DND-41 (cell line): Measurements from ENCODE around the gene CD79A.

ENCODE experiments used
- ATAC-seq: fragments of 200-7000 bp; cut with Tn5 transposase; 3 replicates; pipeline ENCODE4 v1.9.1; 2021; ENCODE audit warnings: low read depth; ENCODE audit not compliant: insufficient read depth
- DNase-seq: peaks from one replicate; pipeline ENCODE4 v3.0.0-alpha.2; 2020
- H2AFZ ChIP-seq: 2 replicates; pipeline ENCODE4 v1.6.0; 2012; ENCODE audit warnings: low read depth, low read length
- H3K27ac ChIP-seq: 2 replicates; pipeline ENCODE4 v1.5.1; 2012; ENCODE audit warnings: low read length, inconsistent platforms
- H3K27me3 ChIP-seq: fragments of 200-600 bp; sonication (generic); 2 replicates; pipeline ENCODE4 v1.6.0; 2012; ENCODE audit warnings: low read length, mild to moderate bottlenecking, inconsistent platforms; ENCODE audit not compliant: insufficient read depth, poor library complexity
- H3K36me3 ChIP-seq: 2 replicates; pipeline ENCODE4 v1.5.1; 2012; ENCODE audit warnings: low read length, inconsistent platforms; ENCODE audit not compliant: insufficient read depth
- H3K4me1 ChIP-seq: 2 replicates; pipeline ENCODE4 v1.5.1; 2012; ENCODE audit warnings: mild to moderate bottlenecking, low read length; ENCODE audit not compliant: insufficient read depth
- H3K4me2 ChIP-seq: 2 replicates; pipeline ENCODE4 v1.6.0; 2012; ENCODE audit warnings: mild to moderate bottlenecking, moderate library complexity, low read length, inconsistent platforms; ENCODE audit not compliant: insufficient read depth
- H3K4me3 ChIP-seq, 2 experiments: fragments of 200-600 bp in 1 of 2; shearing (Covaris generic) in 1 of 2; 2 replicates each; pipeline ENCODE4 v1.5.1; 2012 to 2016; ENCODE audit warnings: inconsistent platforms in 2 of 2, low read length in 2 of 2, mild to moderate bottlenecking in 2 of 2, low read depth in 1 of 2, moderate library complexity in 1 of 2
- H3K79me2 ChIP-seq: 2 replicates; pipeline ENCODE4 v1.6.0; 2012; ENCODE audit warnings: low read length, inconsistent platforms; ENCODE audit not compliant: insufficient read depth
- H3K9ac ChIP-seq: 2 replicates; pipeline ENCODE4 v1.6.0; 2012; ENCODE audit warnings: low read depth, mild to moderate bottlenecking, inconsistent platforms, low read length, moderate library complexity
- H3K9me3 ChIP-seq: 2 replicates; pipeline ENCODE4 v1.5.1; 2012; ENCODE audit warnings: low read length, moderate library complexity, mild to moderate bottlenecking, inconsistent platforms; ENCODE audit not compliant: insufficient read depth, severe bottlenecking
- H4K20me1 ChIP-seq: 2 replicates; pipeline ENCODE4 v1.6.0; 2012; ENCODE audit warnings: low read length; ENCODE audit not compliant: insufficient read depth
- CTCF ChIP-seq: IDR thresholded peaks from 2 replicates; pipeline ENCODE4 v1.5.1; 2012; ENCODE audit warnings: borderline replicate concordance, low read length, moderate library complexity, mild to moderate bottlenecking; ENCODE audit not compliant: poor library complexity, severe bottlenecking; ENCODE audit errors: extremely low read depth
- EZH2 ChIP-seq: IDR thresholded peaks from 3 replicates; pipeline ENCODE4 v1.6.1; 2012; ENCODE audit warnings: borderline replicate concordance, low read depth, mild to moderate bottlenecking, moderate library complexity, low read length, inconsistent platforms; ENCODE audit not compliant: severe bottlenecking

CD79A gene

GRCh38 chr19:41843371-41843770 lies 33.7 kb upstream of the CD79A start:
- H3K27me3 ChIP-seq = peaks cover 11% of the 10 kb centered on the region
- no peak overlapping the region for H3K4me2 ChIP-seq
- DNase-seq (no peak), ATAC-seq (no peak)
- no peak overlapping the region for H3K4me3 ChIP-seq
- no peaks in the 10 kb centered on the region for H3K9me3 ChIP-seq
- no peak overlapping the region for H3K9ac ChIP-seq
- no peaks in the 10 kb centered on the region for H3K36me3 ChIP-seq
- no peaks in the 10 kb centered on the region for H3K4me1 ChIP-seq
- no peaks in the 10 kb centered on the region for H3K79me2 ChIP-seq
- H3K27ac ChIP-seq = no peak overlapping the region
- TF ChIP-seq CTCF (no peak), EZH2 (no peak)
- H4K20me1 ChIP-seq = no peaks in the 10 kb centered on the region
- H2AFZ ChIP-seq = no peak overlapping the region

- TF ChIP-seq EZH2 = no peak
- no peak for TF ChIP-seq CTCF
- Histone ChIP-seq H3K9ac (no peak within 1 kb of the TSS), H3K4me3 (no peak within 1 kb of the TSS), H3K27me3 (peaks cover 3% of the 10 kb centered on the region), H3K79me2 (no peaks in the 10 kb centered on the region), H3K4me1 (no peaks in the 10 kb centered on the region), H3K4me2 (no peak within 1 kb of the TSS), H4K20me1 (no peaks in the 10 kb centered on the region), H3K9me3 (no peaks in the 10 kb centered on the region), H2AFZ (no peak within 1 kb of the TSS), H3K36me3 (no peaks in the 10 kb centered on the region), H3K27ac (no peak within 1 kb of the TSS)
- DNase-seq = peak; percentile 13
- no peak for ATAC-seq
Measured at GRCh38 chr19:41844601-41845000, 32.5 kb upstream of the CD79A start, which contains the start of gene LYPD4. Gene LYPD4 (minus strand): TSS chr19:41844683. CDS start chr19:41839285, 5,398 bp downstream.

GRCh38 chr19:41845001-41845050 lies 32.3 kb upstream of the CD79A start, which contains the start of gene DMRTC2:
Gene DMRTC2 (plus strand): TSS chr19:41845042. CDS start chr19:41847429, 2,387 bp downstream.
- no peak within 1 kb of the TSS for H3K9ac ChIP-seq
- H2AFZ ChIP-seq = no peak within 1 kb of the TSS
- H3K4me3 ChIP-seq = no peak within 1 kb of the TSS
- H3K27me3 ChIP-seq = peaks cover 3% of the 10 kb centered on the region
- no peaks in the 10 kb centered on the region for H3K79me2 ChIP-seq
- DNase-seq (no peak), ATAC-seq (no peak)
- no peaks in the 10 kb centered on the region for H3K36me3 ChIP-seq
- no peaks in the 10 kb centered on the region for H3K9me3 ChIP-seq
- H3K4me1 ChIP-seq = no peaks in the 10 kb centered on the region
- H3K27ac ChIP-seq = no peak within 1 kb of the TSS
- TF ChIP-seq CTCF (no peak), EZH2 (no peak)
- no peaks in the 10 kb centered on the region for H4K20me1 ChIP-seq
- H3K4me2 ChIP-seq = no peak within 1 kb of the TSS

DNA sequence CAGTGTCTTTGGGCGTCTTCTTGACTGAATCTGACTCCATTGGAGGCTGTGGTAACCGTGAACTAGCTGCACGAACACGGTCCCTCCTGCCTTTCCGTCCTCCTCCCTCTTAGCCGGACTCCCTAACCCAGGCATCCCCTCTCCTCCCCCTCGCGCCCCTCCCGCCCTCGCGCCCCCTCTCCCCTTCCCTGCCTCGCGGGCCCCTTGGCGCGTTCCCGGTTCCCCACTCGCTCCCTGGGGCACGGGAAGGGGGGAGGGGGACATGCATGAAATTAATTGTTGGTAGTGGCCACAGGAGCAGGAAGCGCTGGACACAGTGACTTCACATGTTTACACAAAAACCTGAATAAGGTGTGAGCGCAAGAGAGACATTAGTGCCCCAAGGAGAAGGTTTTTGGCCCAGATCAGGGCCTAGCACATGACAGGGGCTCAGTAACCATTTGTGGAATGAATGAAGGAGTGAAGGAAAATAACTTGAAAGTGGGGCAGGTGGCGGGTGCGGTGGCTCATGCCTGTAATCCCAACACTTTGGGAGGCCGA lies 32.0 kb upstream of the CD79A start:
- Histone ChIP-seq H4K20me1 (no peaks in the 10 kb centered on the region), H3K4me1 (no peaks in the 10 kb centered on the region), H3K27ac (no peak overlapping the region), H3K36me3 (no peaks in the 10 kb centered on the region), H3K9me3 (no peaks in the 10 kb centered on the region), H3K4me2 (no peak overlapping the region), H3K79me2 (no peaks in the 10 kb centered on the region), H3K4me3 (no peak overlapping the region), H2AFZ (no peak overlapping the region), H3K27me3 (peaks cover 3% of the 10 kb centered on the region), H3K9ac (no peak overlapping the region)
- no peak for ATAC-seq
- no peak for DNase-seq
- TF ChIP-seq EZH2 = no peak
- no peak for TF ChIP-seq CTCF
